Measurements from ENCODE around the gene DISC1.

DNA sequence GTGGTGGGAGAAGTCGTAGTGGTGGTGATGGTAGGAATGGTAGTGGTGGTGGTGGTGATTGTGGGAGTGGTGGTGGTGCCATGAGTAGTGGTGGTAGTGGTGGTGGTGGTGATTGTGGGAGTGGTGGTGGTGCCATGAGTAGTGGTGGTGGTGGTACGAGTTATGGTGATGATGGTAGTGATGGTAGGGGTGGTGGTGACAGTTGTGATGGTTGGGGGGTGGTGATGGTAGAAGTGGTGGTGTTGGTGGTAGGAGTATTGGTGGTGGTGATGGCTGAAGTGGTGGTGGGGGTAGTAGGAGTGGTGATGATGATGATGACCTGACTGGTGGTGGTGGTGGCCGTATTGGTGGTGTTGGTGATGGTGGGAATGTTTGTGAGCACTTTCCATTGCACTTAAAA is 107.1 kb downstream of the DISC1 start:
- TF ChIP-seq, protein P1, sequence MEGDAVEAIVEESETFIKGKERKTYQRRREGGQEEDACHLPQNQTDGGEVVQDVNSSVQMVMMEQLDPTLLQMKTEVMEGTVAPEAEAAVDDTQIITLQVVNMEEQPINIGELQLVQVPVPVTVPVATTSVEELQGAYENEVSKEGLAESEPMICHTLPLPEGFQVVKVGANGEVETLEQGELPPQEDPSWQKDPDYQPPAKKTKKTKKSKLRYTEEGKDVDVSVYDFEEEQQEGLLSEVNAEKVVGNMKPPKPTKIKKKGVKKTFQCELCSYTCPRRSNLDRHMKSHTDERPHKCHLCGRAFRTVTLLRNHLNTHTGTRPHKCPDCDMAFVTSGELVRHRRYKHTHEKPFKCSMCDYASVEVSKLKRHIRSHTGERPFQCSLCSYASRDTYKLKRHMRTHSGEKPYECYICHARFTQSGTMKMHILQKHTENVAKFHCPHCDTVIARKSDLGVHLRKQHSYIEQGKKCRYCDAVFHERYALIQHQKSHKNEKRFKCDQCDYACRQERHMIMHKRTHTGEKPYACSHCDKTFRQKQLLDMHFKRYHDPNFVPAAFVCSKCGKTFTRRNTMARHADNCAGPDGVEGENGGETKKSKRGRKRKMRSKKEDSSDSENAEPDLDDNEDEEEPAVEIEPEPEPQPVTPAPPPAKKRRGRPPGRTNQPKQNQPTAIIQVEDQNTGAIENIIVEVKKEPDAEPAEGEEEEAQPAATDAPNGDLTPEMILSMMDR (IDR thresholded peaks at IDR 0.05; ENCODE audit: insufficient read depth, low read length), result no peak
- TF ChIP-seq SPI1 (IDR thresholded peaks at IDR 0.05; ENCODE audit: borderline replicate concordance, low read depth) (no peak), POLR2AphosphoS5 (IDR thresholded peaks at IDR 0.05; ENCODE audit: low read depth) (no peak), GABPA (IDR thresholded peaks at IDR 0.05; ENCODE audit: low read depth) (no peak)
- TF ChIP-seq, protein P2, sequence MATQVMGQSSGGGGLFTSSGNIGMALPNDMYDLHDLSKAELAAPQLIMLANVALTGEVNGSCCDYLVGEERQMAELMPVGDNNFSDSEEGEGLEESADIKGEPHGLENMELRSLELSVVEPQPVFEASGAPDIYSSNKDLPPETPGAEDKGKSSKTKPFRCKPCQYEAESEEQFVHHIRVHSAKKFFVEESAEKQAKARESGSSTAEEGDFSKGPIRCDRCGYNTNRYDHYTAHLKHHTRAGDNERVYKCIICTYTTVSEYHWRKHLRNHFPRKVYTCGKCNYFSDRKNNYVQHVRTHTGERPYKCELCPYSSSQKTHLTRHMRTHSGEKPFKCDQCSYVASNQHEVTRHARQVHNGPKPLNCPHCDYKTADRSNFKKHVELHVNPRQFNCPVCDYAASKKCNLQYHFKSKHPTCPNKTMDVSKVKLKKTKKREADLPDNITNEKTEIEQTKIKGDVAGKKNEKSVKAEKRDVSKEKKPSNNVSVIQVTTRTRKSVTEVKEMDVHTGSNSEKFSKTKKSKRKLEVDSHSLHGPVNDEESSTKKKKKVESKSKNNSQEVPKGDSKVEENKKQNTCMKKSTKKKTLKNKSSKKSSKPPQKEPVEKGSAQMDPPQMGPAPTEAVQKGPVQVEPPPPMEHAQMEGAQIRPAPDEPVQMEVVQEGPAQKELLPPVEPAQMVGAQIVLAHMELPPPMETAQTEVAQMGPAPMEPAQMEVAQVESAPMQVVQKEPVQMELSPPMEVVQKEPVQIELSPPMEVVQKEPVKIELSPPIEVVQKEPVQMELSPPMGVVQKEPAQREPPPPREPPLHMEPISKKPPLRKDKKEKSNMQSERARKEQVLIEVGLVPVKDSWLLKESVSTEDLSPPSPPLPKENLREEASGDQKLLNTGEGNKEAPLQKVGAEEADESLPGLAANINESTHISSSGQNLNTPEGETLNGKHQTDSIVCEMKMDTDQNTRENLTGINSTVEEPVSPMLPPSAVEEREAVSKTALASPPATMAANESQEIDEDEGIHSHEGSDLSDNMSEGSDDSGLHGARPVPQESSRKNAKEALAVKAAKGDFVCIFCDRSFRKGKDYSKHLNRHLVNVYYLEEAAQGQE (IDR thresholded peaks at IDR 0.05; ENCODE audit: insufficient replicate concordance, low read depth), result no peak

Data from HL-60 (cell line).